ENCODE results near the gene ZNF784. TPM values are rescaled to one million over a fixed set of nuclear protein-coding genes. Genes with fewer than 3 reads are reported as not detected.

Gene ZNF784
- total and polyA plus RNA-seq, 7 donors = 4.9 to 22.2 (median 10.4) TPM

DNA sequence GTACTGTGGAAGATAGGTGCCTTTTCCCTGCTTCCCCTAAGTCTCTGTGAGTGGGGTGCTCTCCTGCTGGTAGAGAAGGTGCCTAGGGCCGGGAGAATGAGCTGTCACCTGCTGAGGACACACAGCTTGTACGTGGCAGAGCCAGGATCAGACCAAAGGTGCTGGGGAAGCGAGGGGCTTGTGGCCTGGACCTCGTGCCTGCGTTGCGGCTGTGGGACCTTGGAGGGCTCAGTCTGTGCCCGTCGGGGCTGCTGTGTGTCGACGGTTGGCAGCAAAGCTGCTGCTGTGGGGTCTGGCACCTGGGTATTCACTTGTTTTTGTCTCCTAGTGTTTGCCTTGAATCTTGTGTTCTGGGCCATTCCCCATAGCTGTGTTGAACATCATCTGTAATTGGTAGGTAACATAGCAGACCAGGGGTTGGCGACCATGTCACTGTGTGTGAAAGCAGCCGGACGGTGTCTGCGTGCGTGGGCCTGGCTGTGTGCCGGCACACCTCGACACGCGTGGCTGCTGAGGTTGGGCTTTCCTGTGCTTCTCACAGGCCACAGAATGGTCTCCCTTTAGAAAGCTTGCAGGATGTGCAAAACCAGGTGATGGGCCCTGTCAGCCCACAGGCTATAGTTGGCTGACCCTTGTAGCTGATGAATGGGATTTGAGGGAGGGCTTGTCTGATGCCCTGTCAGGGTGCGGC, 39.6 kb upstream of the ZNF784 start:
- 86 to 90% (median 88%) methylated on average over 20 of the region's 20 CpGs for WGBS, 3 donors
- ATAC-seq (no peak), DNase-seq (no peak)
- Histone ChIP-seq H3K27ac (no peak overlapping the region), H3K36me3 (ENCODE audit: insufficient read depth in 1 of 2, low read depth in 1 of 2) (peaks cover 9 to 89% of the 10 kb centered on the region in 2 donors), H3K27me3 (ENCODE audit: insufficient read depth in 3 of 3, low read length in 2 of 3) (no peaks in the 10 kb centered on the region), H3K9me3 (no peaks in the 10 kb centered on the region), H3K4me3 (no peak overlapping the region), H3K4me1 (peaks cover 4% of the 10 kb centered on the region)
- TF ChIP-seq, protein P1, sequence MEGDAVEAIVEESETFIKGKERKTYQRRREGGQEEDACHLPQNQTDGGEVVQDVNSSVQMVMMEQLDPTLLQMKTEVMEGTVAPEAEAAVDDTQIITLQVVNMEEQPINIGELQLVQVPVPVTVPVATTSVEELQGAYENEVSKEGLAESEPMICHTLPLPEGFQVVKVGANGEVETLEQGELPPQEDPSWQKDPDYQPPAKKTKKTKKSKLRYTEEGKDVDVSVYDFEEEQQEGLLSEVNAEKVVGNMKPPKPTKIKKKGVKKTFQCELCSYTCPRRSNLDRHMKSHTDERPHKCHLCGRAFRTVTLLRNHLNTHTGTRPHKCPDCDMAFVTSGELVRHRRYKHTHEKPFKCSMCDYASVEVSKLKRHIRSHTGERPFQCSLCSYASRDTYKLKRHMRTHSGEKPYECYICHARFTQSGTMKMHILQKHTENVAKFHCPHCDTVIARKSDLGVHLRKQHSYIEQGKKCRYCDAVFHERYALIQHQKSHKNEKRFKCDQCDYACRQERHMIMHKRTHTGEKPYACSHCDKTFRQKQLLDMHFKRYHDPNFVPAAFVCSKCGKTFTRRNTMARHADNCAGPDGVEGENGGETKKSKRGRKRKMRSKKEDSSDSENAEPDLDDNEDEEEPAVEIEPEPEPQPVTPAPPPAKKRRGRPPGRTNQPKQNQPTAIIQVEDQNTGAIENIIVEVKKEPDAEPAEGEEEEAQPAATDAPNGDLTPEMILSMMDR (IDR thresholded peaks at IDR 0.05) = no peak
- intact Hi-C loops (cut with DNase I) = no loop called here

DNA sequence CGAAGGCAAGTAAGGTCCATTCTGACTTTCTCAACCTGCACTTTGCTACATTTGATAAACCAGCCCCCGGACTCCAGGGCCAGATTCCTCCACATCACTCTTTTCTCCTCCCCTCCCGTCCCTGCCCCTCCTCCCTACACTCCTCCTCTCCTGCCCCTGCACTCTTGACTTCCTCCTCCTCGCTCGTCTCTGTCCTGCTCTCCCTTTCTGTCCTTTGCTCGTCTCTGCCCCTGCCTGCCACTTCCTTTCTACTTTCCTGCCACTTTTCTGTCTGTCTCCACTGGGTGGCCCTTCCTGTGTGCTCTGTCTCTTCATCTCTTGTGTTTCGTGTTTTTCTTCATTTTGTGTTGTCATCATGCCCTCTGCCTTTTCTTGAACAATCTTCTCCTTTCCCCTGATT, 37.5 kb upstream of the ZNF784 start:
- Histone ChIP-seq H3K36me3 (ENCODE audit: insufficient read depth in 1 of 2, low read depth in 1 of 2) (peaks cover 9 to 72% of the 10 kb centered on the region in 2 donors), H3K27me3 (ENCODE audit: insufficient read depth in 3 of 3, low read length in 2 of 3) (no peaks in the 10 kb centered on the region), H3K4me1 (peaks cover 25% of the 10 kb centered on the region), H3K9me3 (no peaks in the 10 kb centered on the region), H3K4me3 (no peak overlapping the region), H3K27ac (no peak overlapping the region)
- DNase-seq (no peak), ATAC-seq (no peak)
- TF ChIP-seq, protein P1 (IDR thresholded peaks at IDR 0.05) = no peak
- intact Hi-C loops (cut with DNase I) = no loop called here
- 70 to 73% (median 72%) methylated on average over 7 of the region's 7 CpGs for WGBS, 3 donors

DNA sequence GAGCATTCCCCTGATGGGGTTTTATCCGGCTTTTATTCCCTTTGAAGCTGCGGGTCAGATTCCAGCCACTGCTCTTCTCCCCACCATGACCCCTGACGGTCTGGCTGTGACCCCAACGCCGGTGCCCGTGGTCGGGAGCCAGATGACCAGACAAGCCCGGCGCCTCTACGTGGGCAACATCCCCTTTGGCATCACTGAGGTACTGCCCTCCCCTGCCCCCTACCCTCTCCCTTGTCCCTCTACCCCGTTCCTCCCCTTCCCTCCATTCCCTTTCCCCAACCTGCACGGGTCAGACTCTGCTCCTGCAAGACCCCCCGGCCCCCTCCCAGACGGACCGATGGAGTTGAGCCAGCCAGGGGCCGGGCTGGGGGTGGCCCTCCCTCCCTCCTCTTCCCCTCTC, 36.6 kb upstream of the ZNF784 start:
- Histone ChIP-seq H3K27me3 (ENCODE audit: insufficient read depth in 3 of 3, low read length in 2 of 3) (no peaks in the 10 kb centered on the region), H3K36me3 (ENCODE audit: insufficient read depth in 1 of 2, low read depth in 1 of 2) (peaks cover 9 to 64% of the 10 kb centered on the region in 2 donors), H3K4me1 (peaks cover 34% of the 10 kb centered on the region), H3K27ac (no peak overlapping the region), H3K4me3 (no peak overlapping the region), H3K9me3 (no peaks in the 10 kb centered on the region)
- 49 to 78% (median 61%) methylated on average over 16 of the region's 16 CpGs for WGBS, 3 donors
- peak in 1 of 2 donors; percentile 44 for DNase-seq
- intact Hi-C loops (cut with DNase I) = no loop called here
- ATAC-seq = no peak
- TF ChIP-seq, protein P1 (IDR thresholded peaks at IDR 0.05) = no peak

DNA sequence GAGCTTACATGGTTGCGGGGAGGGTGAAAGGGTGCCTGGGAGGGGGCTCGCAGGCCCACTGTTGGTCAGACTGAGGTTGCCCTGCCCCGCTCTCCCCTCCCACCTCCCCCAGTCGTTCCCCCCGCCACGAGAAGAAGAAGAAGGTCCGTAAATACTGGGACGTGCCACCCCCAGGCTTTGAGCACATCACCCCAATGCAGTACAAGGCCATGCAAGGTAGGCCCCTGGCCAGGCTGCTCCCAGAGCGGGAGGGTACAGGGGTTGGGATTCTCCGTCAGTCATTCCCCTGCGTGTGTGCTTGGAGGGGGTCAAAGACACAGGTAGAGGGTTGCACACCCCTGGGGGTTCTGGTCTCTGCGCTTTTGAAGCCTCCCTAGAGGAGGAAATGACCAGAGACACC, 36.0 kb upstream of the ZNF784 start:
- H3K4me3 ChIP-seq = no peak overlapping the region
- intact Hi-C loops (cut with DNase I) = no loop called here
- no peak overlapping the region for H3K27ac ChIP-seq
- no peaks in the 10 kb centered on the region for H3K27me3 ChIP-seq (ENCODE audit: insufficient read depth in 3 of 3, low read length in 2 of 3)
- DNase-seq = peak in 1 of 2 donors; percentile 28
- TF ChIP-seq, protein P1 (IDR thresholded peaks at IDR 0.05) = no peak
- WGBS, 3 donors = 81 to 86% (median 85%) methylated on average over 10 to 12 of the region's 12 CpGs
- no peak for ATAC-seq
- H3K36me3 ChIP-seq (ENCODE audit: insufficient read depth in 1 of 2, low read depth in 1 of 2) = peaks cover 9 to 58% of the 10 kb centered on the region in 2 donors
- H3K9me3 ChIP-seq = no peaks in the 10 kb centered on the region
- H3K4me1 ChIP-seq = peaks cover 35% of the 10 kb centered on the region

Data from psoas muscle (tissue), 8 donors.